Endothelial cell of umbilical vein (primary cell): ENCODE results near the gene MPV17. TPM values are rescaled to one million over a fixed set of nuclear protein-coding genes. Genes with fewer than 3 reads are reported as not detected.

Experiments
- BruUV-seq: library from RNA; stranded (reverse); fragments of 400-500 nt; replicated peaks from 2 replicates; lab custom pipeline; 2021; lab: Mats Ljungman, UMichigan
- CTCF ChIA-PET: fragments of 300-600, 350-600 bp; sonication (Branson Sonifier 250); formaldehyde crosslinking; loops from one replicate; lab custom pipeline; 2021; ENCODE audit warnings: antibody characterized with exemption, inconsistent platforms; lab: Charles Lee
- POLR2A ChIA-PET: fragments of 300-600, 350-600 bp; sonication (Branson Sonifier 250); formaldehyde crosslinking; loops from one replicate; lab custom pipeline; 2021; ENCODE audit warnings: antibody characterized with exemption, inconsistent platforms; lab: Charles Lee
- DNase-seq: peaks from one replicate; pipeline ENCODE4 v3.0.0-alpha.2; 2011; ENCODE audit warnings: low read depth, low spot score
- FAIRE-seq: peaks from 2 replicates; lab custom pipeline; 2011; peaks lifted over from hg19 to GRCh38; lab: Jason Lieb, UNC
- H2AFZ ChIP-seq: 2 replicates; pipeline ENCODE4 v1.6.0; 2012; ENCODE audit warnings: low read depth, low read length, control low read depth, inconsistent platforms
- H3K27ac ChIP-seq: 2 replicates; pipeline ENCODE4 v1.5.1; 2011; ENCODE audit warnings: low read depth, mild to moderate bottlenecking, control low read depth, low read length, moderate library complexity; ENCODE audit not compliant: insufficient read depth
- H3K27me3 ChIP-seq, 2 experiments: 2 replicates each; pipeline versions ENCODE4 v1.6.0 to v1.6.1; 2011; ENCODE audit warnings: low read length in 2 of 2, mixed read lengths in 1 of 2; ENCODE audit not compliant: control insufficient read depth in 2 of 2, insufficient read depth in 2 of 2
- H3K36me3 ChIP-seq, 2 experiments: 2 replicates in 1 of 2; 3 replicates in 1 of 2; pipeline ENCODE4 v1.5.1; 2011; ENCODE audit warnings: low read length in 2 of 2, mild to moderate bottlenecking in 1 of 2, moderate library complexity in 1 of 2; ENCODE audit not compliant: control insufficient read depth in 2 of 2, insufficient read depth in 2 of 2; ENCODE audit errors: extremely low read depth in 1 of 2
- H3K4me1 ChIP-seq: 3 replicates; pipeline ENCODE4 v1.5.1; 2011; ENCODE audit warnings: mild to moderate bottlenecking, low read length; ENCODE audit not compliant: control insufficient read depth, insufficient read depth; ENCODE audit errors: extremely low read depth
- H3K4me2 ChIP-seq: 2 replicates; pipeline ENCODE4 v1.6.1; 2011; ENCODE audit warnings: low read length, control low read depth, mixed read lengths; ENCODE audit not compliant: insufficient read depth
- H3K4me3 ChIP-seq, 3 experiments: fragments of 200-600 bp in 1 of 3; sonication (generic), shearing (Covaris generic) in 1 of 3; replicated peaks in 1 of 3; 2 replicates each; pipeline ENCODE4 v1.5.1; 2011 to 2016; ENCODE audit warnings: control low read depth in 3 of 3, low read length in 3 of 3, mild to moderate bottlenecking in 2 of 3, inconsistent platforms in 1 of 3, low read depth in 1 of 3, moderate library complexity in 1 of 3; ENCODE audit not compliant: insufficient read depth in 1 of 3
- H3K79me2 ChIP-seq: 2 replicates; pipeline ENCODE4 v1.6.0; 2012; ENCODE audit warnings: low read length, inconsistent platforms; ENCODE audit not compliant: control insufficient read depth, insufficient read depth
- H3K9ac ChIP-seq: replicated peaks from 2 replicates; pipeline ENCODE3; 2011; ENCODE audit warnings: low read length, control low read depth; ENCODE audit not compliant: insufficient read depth; ENCODE audit errors: extremely low read depth
- H3K9me1 ChIP-seq: replicated peaks from 3 replicates; pipeline ENCODE4 v1.6.0; 2011; ENCODE audit warnings: mild to moderate bottlenecking, low read length; ENCODE audit not compliant: control insufficient read depth, insufficient read depth; ENCODE audit errors: extremely low read depth
- H3K9me3 ChIP-seq: replicated peaks from 2 replicates; pipeline ENCODE4 v1.5.1; 2012; ENCODE audit warnings: low read length, inconsistent platforms; ENCODE audit not compliant: control insufficient read depth, insufficient read depth
- H4K20me1 ChIP-seq: replicated peaks from 2 replicates; pipeline ENCODE3; 2011; ENCODE audit warnings: mild to moderate bottlenecking, low read length; ENCODE audit not compliant: control insufficient read depth, insufficient read depth; ENCODE audit errors: extremely low read depth
- EZH2 ChIP-seq: IDR thresholded peaks from 2 replicates; pipeline ENCODE4 v1.6.1; 2012; ENCODE audit warnings: borderline replicate concordance, low read depth, mild to moderate bottlenecking, moderate library complexity, low read length, inconsistent platforms; ENCODE audit not compliant: severe bottlenecking
- FOS ChIP-seq: IDR thresholded peaks from 2 replicates; pipeline ENCODE4 v1.6.1; 2011; ENCODE audit warnings: mild to moderate bottlenecking, low read length, moderate library complexity, borderline replicate concordance; ENCODE audit not compliant: insufficient read depth
- GATA2 ChIP-seq: IDR thresholded peaks from 2 replicates; pipeline ENCODE4 v1.7.0; 2011; ENCODE audit warnings: low read depth, mild to moderate bottlenecking, moderate library complexity, mixed read lengths, low read length; ENCODE audit not compliant: insufficient read length, insufficient read depth
- JUN ChIP-seq: IDR thresholded peaks from 2 replicates; pipeline ENCODE4 v1.6.1; 2011; ENCODE audit warnings: borderline replicate concordance, low read depth; ENCODE audit not compliant: insufficient read length, insufficient read depth
- MYC ChIP-seq: IDR thresholded peaks from one replicate; pipeline ENCODE4 v1.6.1; 2011; ENCODE audit warnings: mild to moderate bottlenecking, low read depth, low read length
- POLR2A ChIP-seq: IDR thresholded peaks from 2 replicates; pipeline ENCODE4 v1.6.1; 2012; ENCODE audit warnings: low read depth, mild to moderate bottlenecking, control low read depth, low read length
- POLR2AphosphoS5 ChIP-seq: IDR thresholded peaks from 2 replicates; pipeline ENCODE4 v1.6.1; 2012; ENCODE audit warnings: low read depth, mild to moderate bottlenecking, control low read depth, low read length, moderate library complexity; ENCODE audit not compliant: insufficient read depth
- dilution Hi-C: fragments of 300-500 bp; cut with MboI; formaldehyde crosslinking; loops from one replicate; pipeline ENCODE4 v1.15.0; 2019; ENCODE audit warnings: low sequenced_read_pairs; ENCODE audit not compliant: extremely low pct_ligation_motif_present
- intact Hi-C: fragments of 100-400 bp; cut with micrococcal nuclease; formaldehyde crosslinking; loops from one replicate; pipeline ENCODE4 v1.10.0; 2022
- polyA plus RNA-seq, 4 experiments: library from polyadenylated mRNA; depleted of rRNA in 3 of 4; stranded (reverse) in 3 of 4; unstranded in 1 of 4; fragments of >200 nt; gene quantifications; 2 replicates each; pipeline versions ENCODE4 v1.2.1 to v1.2.3, GENCODE V29; 2011 to 2012; ENCODE audit warnings: missing spikeins in 1 of 4
- total RNA-seq: library from RNA; stranded (reverse); gene quantifications from 2 replicates; pipeline ENCODE4 v1.2.3, GENCODE V29; 2021
- TF ChIP-seq, protein P1 (sequence below): IDR thresholded peaks from 2 replicates; pipeline ENCODE4 v1.6.1; 2011; ENCODE audit not compliant: insufficient read depth, insufficient read length
- TF ChIP-seq, protein P2 (sequence below), 2 donors: IDR thresholded peaks; 1 replicate in 1 of 2; 2 replicates in 1 of 2; pipeline ENCODE4 v1.5.1; 2011; ENCODE audit warnings: low read length in 2 of 2, mild to moderate bottlenecking in 2 of 2, moderate library complexity in 2 of 2, control low read depth in 1 of 2, inconsistent platforms in 1 of 2, low read depth in 1 of 2; ENCODE audit not compliant: insufficient read depth in 1 of 2; ENCODE audit errors: extremely low read depth in 1 of 2

Gene MPV17
- total and polyA plus RNA-seq, 2 donors (not counting 3 experiments of a cell fraction or from before 2014, with no cell fraction given) = 74.7 to 267 TPM

DNA sequence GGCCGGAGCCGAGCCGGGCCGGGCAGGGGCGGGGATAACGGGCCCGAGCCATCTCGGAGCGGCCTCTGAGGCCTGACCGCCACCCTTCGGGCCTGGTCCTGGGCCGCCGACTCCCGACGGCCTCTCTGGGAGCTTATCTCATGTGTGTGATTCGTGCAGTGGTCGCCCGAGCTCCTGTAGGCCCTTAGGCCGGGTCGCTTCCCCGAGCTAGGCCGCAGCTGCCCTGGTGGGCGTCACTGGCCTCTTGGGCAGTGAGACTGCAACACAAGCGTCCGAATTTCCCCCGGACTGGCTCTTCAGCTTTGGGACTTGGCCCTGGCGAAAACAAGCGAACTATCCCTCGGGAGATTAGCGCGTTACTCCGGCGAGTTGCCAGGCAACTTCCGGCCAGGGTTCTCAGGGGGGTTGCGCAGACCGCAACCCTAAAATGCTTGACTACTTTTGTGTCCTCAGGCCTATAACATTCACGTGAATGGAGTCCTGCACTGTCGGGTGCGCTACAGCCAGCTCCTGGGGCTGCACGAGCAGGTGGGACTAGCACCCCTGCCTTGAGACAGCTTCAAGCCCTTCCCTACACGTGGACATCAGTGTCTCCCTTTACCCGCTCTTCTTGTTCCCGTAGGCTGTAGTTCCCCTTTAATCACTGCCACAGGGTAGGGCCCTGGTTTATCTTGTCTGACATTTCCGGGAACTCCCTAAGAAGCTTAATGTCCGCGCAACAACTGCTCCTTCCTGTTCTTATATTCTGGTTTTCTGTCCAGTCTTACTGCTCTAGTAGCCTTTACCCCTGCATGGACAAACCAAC lies 48.1 kb upstream of the MPV17 start:
- Histone ChIP-seq H3K9ac (peak overlapping the region; percentile 90), H3K4me3 (peak overlapping the region; percentile 65 to 86 (median 78)), H3K79me2 (peaks cover 30% of the 10 kb centered on the region), H3K4me1 (peaks cover 14% of the 10 kb centered on the region), H3K27me3 (no peaks in the 10 kb centered on the region), H3K9me1 (no peaks in the 10 kb centered on the region), H2AFZ (peak overlapping the region; percentile 49), H4K20me1 (no peaks in the 10 kb centered on the region), H3K9me3 (no peaks in the 10 kb centered on the region), H3K27ac (peak overlapping the region; percentile 50), H3K4me2 (peak overlapping the region; percentile 92), H3K36me3 (peaks cover 13 to 41% of the 10 kb centered on the region in 2 experiments)
- POLR2A ChIA-PET = no interaction called here
- FAIRE-seq = no peak
- TF ChIP-seq POLR2A (peak; percentile 39), POLR2AphosphoS5 (no peak)
- intact Hi-C loops (loop anchor here (1.0 to 5.0 kb wide), 6 partner anchors 9 to 159 kb away; partner anchors contain the start of genes ATRAID, GTF3C2, IFT172 and MPV17), dilution Hi-C loops (no loop called here)
- DNase-seq = peak; percentile 46
- no TSS peak for BruUV-seq
- CTCF ChIA-PET = interaction anchor here (0.7 to 1.4 kb wide), 2 partner anchors 9 to 20 kb away, joined by 3 to 4 read pairs; partner anchors contain the start of gene ZNF513

DNA sequence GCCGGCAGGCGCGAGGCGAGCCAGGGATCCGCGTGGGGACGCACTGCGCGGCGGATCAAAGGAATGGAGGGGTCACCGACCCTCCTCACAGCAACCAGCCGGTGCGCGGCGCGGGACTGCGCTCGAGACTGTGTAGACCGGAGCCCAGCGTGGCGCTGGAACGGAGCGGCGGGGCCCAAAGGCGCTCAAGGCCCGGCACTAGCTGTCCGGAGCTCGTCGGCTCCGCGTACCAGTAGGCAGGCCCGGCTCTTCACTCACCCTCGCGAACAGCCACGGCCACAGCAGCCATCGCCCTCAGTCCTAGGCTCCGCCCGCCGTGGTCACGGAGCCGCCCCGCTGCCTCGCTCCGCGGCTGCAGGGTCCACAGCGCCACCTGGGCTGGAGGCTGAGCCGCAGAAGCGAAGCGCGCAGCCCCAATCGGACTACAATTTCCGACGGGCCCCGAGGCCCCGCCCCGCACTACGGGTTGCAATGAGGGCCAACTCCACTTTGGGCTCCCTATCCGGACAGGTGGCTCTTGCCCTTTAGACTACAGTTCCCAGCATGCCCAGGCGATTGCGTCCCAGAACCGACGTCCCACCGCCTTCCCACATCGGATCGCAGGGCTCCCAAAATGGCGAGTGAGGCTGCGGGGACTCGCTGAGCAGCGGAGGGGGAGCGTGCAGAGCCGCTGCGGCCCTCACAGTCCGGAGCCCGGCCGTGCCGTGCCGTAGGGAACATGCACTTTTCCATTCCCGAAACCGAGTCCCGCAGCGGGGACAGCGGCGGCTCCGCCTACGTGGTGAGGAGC lies 47.3 kb upstream of the MPV17 start, which contains the start of the genes EIF2B4 and SNX17:
Gene EIF2B4 (minus strand): TSS at position 313 of the 790 bp plus-strand sequence. CDS start 24 bp downstream, at position 289.
Gene SNX17 (plus strand): TSS at position 591 of the 790 bp plus-strand sequence. CDS start 128 bp downstream, at position 719.
- Histone ChIP-seq H3K9me3 (no peaks in the 10 kb centered on the region), H3K4me2 (peak within 1 kb of the TSS; percentile 92), H3K27me3 (no peaks in the 10 kb centered on the region), H3K9ac (peak within 1 kb of the TSS; percentile 90), H3K4me1 (peaks cover 14% of the 10 kb centered on the region), H3K36me3 (peaks cover 13 to 33% of the 10 kb centered on the region in 2 experiments), H3K79me2 (peaks cover 30% of the 10 kb centered on the region), H3K4me3 (peak within 1 kb of the TSS; percentile 65 to 86 (median 78)), H3K27ac (peak within 1 kb of the TSS; percentile 50), H4K20me1 (no peaks in the 10 kb centered on the region), H3K9me1 (no peaks in the 10 kb centered on the region), H2AFZ (peak within 1 kb of the TSS; percentile 76)
- dilution Hi-C loops = no loop called here
- intact Hi-C loops = loop anchor here (1.0 to 5.0 kb wide), 6 partner anchors 10 to 158 kb away; partner anchors contain the start of genes ATRAID, GTF3C2, IFT172 and MPV17
- FAIRE-seq (peak; percentile 99), DNase-seq (peak; percentile 100)
- ChIA-PET POLR2A (interaction anchor here (1.7 kb wide), 1 partner anchor 13 kb away, joined by 7 read pairs; the partner anchor contains the start of gene GTF3C2), CTCF (interaction anchor here (0.8 to 1.4 kb wide), 9 partner anchors 9 to 313 kb away, joined by 3 to 8 read pairs (median 4); partner anchors contain the start of gene GTF3C2)
- BruUV-seq = no TSS peak
- TF ChIP-seq FOS (peak; percentile 6), GATA2 (no peak), MYC (peak; percentile 53), JUN (no peak), EZH2 (no peak), POLR2A (peak; percentile 91), POLR2AphosphoS5 (peak; percentile 92)
- TF ChIP-seq, protein P1, sequence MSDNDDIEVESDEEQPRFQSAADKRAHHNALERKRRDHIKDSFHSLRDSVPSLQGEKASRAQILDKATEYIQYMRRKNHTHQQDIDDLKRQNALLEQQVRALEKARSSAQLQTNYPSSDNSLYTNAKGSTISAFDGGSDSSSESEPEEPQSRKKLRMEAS = peak; percentile 70
- TF ChIP-seq, protein P2, sequence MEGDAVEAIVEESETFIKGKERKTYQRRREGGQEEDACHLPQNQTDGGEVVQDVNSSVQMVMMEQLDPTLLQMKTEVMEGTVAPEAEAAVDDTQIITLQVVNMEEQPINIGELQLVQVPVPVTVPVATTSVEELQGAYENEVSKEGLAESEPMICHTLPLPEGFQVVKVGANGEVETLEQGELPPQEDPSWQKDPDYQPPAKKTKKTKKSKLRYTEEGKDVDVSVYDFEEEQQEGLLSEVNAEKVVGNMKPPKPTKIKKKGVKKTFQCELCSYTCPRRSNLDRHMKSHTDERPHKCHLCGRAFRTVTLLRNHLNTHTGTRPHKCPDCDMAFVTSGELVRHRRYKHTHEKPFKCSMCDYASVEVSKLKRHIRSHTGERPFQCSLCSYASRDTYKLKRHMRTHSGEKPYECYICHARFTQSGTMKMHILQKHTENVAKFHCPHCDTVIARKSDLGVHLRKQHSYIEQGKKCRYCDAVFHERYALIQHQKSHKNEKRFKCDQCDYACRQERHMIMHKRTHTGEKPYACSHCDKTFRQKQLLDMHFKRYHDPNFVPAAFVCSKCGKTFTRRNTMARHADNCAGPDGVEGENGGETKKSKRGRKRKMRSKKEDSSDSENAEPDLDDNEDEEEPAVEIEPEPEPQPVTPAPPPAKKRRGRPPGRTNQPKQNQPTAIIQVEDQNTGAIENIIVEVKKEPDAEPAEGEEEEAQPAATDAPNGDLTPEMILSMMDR (IDR thresholded peaks at IDR 0.05; ENCODE audit: extremely low read depth in 1 of 2, insufficient read depth in 1 of 2, low read depth in 1 of 2, low read length in 2 of 2) = peak; percentile 89 to 91
